Measurements from ENCODE around the gene LRMDA. TPM values are rescaled to one million over a fixed set of nuclear protein-coding genes. Genes with fewer than 3 reads are reported as not detected.

The LRMDA gene
- total RNA-seq, 2 experiments from 2014 or later: not detected

- no peaks in the 10 kb centered on the region for H3K9me3 Mint-ChIP-seq
- H3K27ac Mint-ChIP-seq: no peak overlapping the region
- no peak for DNase-seq
- H3K4me1 Mint-ChIP-seq: no peaks in the 10 kb centered on the region
- CTCF ChIA-PET: no interaction called here
- H3K4me3 Mint-ChIP-seq: no peak overlapping the region
- no peaks in the 10 kb centered on the region for H3K36me3 Mint-ChIP-seq (ENCODE audit: low read depth)
- POLR2A ChIA-PET: no interaction called here
- no peaks in the 10 kb centered on the region for H3K27me3 Mint-ChIP-seq
These were observed 509.9 kb downstream of the LRMDA start for GRCh38 chr10:75941223-75941801.

- no peaks in the 10 kb centered on the region for H3K27me3 Mint-ChIP-seq
- ChIA-PET POLR2A (no interaction called here), CTCF (no interaction called here)
- H3K27ac Mint-ChIP-seq: no peak overlapping the region
- H3K4me3 Mint-ChIP-seq: no peak overlapping the region
- no peak for DNase-seq
- no peaks in the 10 kb centered on the region for H3K36me3 Mint-ChIP-seq (ENCODE audit: low read depth)
- no peaks in the 10 kb centered on the region for H3K4me1 Mint-ChIP-seq
- H3K9me3 Mint-ChIP-seq: no peaks in the 10 kb centered on the region
These were observed 512.6 kb downstream of the LRMDA start for GRCh38 chr10:75944061-75944460.

- Mint-ChIP-seq H3K9me3 (no peaks in the 10 kb centered on the region), H3K4me3 (no peak overlapping the region), H3K27ac (no peak overlapping the region), H3K27me3 (no peaks in the 10 kb centered on the region), H3K4me1 (no peaks in the 10 kb centered on the region), H3K36me3 (ENCODE audit: low read depth) (no peaks in the 10 kb centered on the region)
- ChIA-PET CTCF (interaction anchor here (1.2 kb wide), 1 partner anchor 10 kb away, joined by 3 read pairs; no protein-coding TSS in a partner anchor), POLR2A (no interaction called here)
- no peak for DNase-seq
These were observed 517.2 kb downstream of the LRMDA start for GRCh38 chr10:75948583-75948982.

GRCh38 chr10:75950307-75950706 is 518.9 kb downstream of the LRMDA start:
- CTCF ChIA-PET: no interaction called here
- Mint-ChIP-seq H3K27me3 (no peaks in the 10 kb centered on the region), H3K27ac (no peak overlapping the region), H3K9me3 (no peaks in the 10 kb centered on the region), H3K4me3 (no peak overlapping the region), H3K36me3 (ENCODE audit: low read depth) (no peaks in the 10 kb centered on the region), H3K4me1 (no peaks in the 10 kb centered on the region)
- POLR2A ChIA-PET: no interaction called here
- DNase-seq: no peak

GRCh38 chr10:75950997-75951589 is 519.7 kb downstream of the LRMDA start:
- H3K36me3 Mint-ChIP-seq (ENCODE audit: low read depth): no peaks in the 10 kb centered on the region
- H3K27me3 Mint-ChIP-seq: no peaks in the 10 kb centered on the region
- CTCF ChIA-PET: no interaction called here
- no peak overlapping the region for H3K27ac Mint-ChIP-seq
- H3K4me1 Mint-ChIP-seq: no peaks in the 10 kb centered on the region
- POLR2A ChIA-PET: no interaction called here
- no peak for DNase-seq
- H3K9me3 Mint-ChIP-seq: no peaks in the 10 kb centered on the region
- H3K4me3 Mint-ChIP-seq: no peak overlapping the region

- Mint-ChIP-seq H3K9me3 (no peaks in the 10 kb centered on the region), H3K36me3 (ENCODE audit: low read depth) (no peaks in the 10 kb centered on the region)
- CTCF ChIA-PET: no interaction called here
These were observed 520.2 kb downstream of the LRMDA start for GRCh38 chr10:75951627-75952026.

GRCh38 chr10:75952093-75952492 is 520.7 kb downstream of the LRMDA start:
- Mint-ChIP-seq H3K4me1 (no peaks in the 10 kb centered on the region), H3K9me3 (no peaks in the 10 kb centered on the region), H3K27ac (no peak overlapping the region), H3K36me3 (ENCODE audit: low read depth) (no peaks in the 10 kb centered on the region), H3K4me3 (no peak overlapping the region), H3K27me3 (no peaks in the 10 kb centered on the region)
- POLR2A ChIA-PET: no interaction called here
- no peak for DNase-seq
- CTCF ChIA-PET: no interaction called here

More at GRCh38 chr10:75951627-75952026, 520.2 kb downstream of the LRMDA start:
- H3K27me3 Mint-ChIP-seq: no peaks in the 10 kb centered on the region
- no peaks in the 10 kb centered on the region for H3K4me1 Mint-ChIP-seq
- no peak for DNase-seq
- POLR2A ChIA-PET: no interaction called here
- no peak overlapping the region for H3K4me3 Mint-ChIP-seq
- H3K27ac Mint-ChIP-seq: no peak overlapping the region

- ChIA-PET CTCF (no interaction called here), POLR2A (no interaction called here)
- H3K9me3 Mint-ChIP-seq: no peaks in the 10 kb centered on the region
- H3K36me3 Mint-ChIP-seq (ENCODE audit: low read depth): no peaks in the 10 kb centered on the region
- H3K4me1 Mint-ChIP-seq: no peaks in the 10 kb centered on the region
- no peak overlapping the region for H3K27ac Mint-ChIP-seq
- H3K27me3 Mint-ChIP-seq: no peaks in the 10 kb centered on the region
- DNase-seq: no peak
- H3K4me3 Mint-ChIP-seq: no peak overlapping the region
These were observed 523.1 kb downstream of the LRMDA start for GRCh38 chr10:75954486-75954885.

GRCh38 chr10:75955973-75956502 is 524.6 kb downstream of the LRMDA start:
- no peak overlapping the region for H3K27ac Mint-ChIP-seq
- CTCF ChIA-PET: interaction anchor here (1.2 kb wide), 1 partner anchor 10 kb away, joined by 3 read pairs; no protein-coding TSS in a partner anchor
- POLR2A ChIA-PET: no interaction called here
- H3K27me3 Mint-ChIP-seq: no peaks in the 10 kb centered on the region
- DNase-seq: no peak
- H3K9me3 Mint-ChIP-seq: no peaks in the 10 kb centered on the region
- no peak overlapping the region for H3K4me3 Mint-ChIP-seq
- H3K36me3 Mint-ChIP-seq (ENCODE audit: low read depth): no peaks in the 10 kb centered on the region
- H3K4me1 Mint-ChIP-seq: no peaks in the 10 kb centered on the region

- ChIA-PET POLR2A (no interaction called here), CTCF (interaction anchor here (1.2 kb wide), 1 partner anchor 9 kb away, joined by 3 read pairs; no protein-coding TSS in a partner anchor)
- Mint-ChIP-seq H3K9me3 (no peaks in the 10 kb centered on the region), H3K4me1 (no peaks in the 10 kb centered on the region), H3K36me3 (ENCODE audit: low read depth) (no peaks in the 10 kb centered on the region), H3K4me3 (no peak overlapping the region), H3K27me3 (no peaks in the 10 kb centered on the region), H3K27ac (no peak overlapping the region)
- DNase-seq: no peak
These were observed 525.2 kb downstream of the LRMDA start for GRCh38 chr10:75956624-75957023.

- Mint-ChIP-seq H3K4me1 (no peaks in the 10 kb centered on the region), H3K36me3 (ENCODE audit: low read depth) (no peaks in the 10 kb centered on the region), H3K27me3 (no peaks in the 10 kb centered on the region), H3K9me3 (no peaks in the 10 kb centered on the region), H3K27ac (no peak overlapping the region), H3K4me3 (no peak overlapping the region)
- ChIA-PET POLR2A (no interaction called here), CTCF (interaction anchor here (0.6 to 1.2 kb wide), 2 partner anchors 8 to 172 kb away, joined by 3 read pairs; no protein-coding TSS in a partner anchor)
- DNase-seq: no peak
These were observed 526.1 kb downstream of the LRMDA start for GRCh38 chr10:75957314-75958120.

- H3K4me1 Mint-ChIP-seq: no peaks in the 10 kb centered on the region
- CTCF ChIA-PET: no interaction called here
- no peaks in the 10 kb centered on the region for H3K27me3 Mint-ChIP-seq
- no peaks in the 10 kb centered on the region for H3K36me3 Mint-ChIP-seq (ENCODE audit: low read depth)
- H3K4me3 Mint-ChIP-seq: no peak overlapping the region
- DNase-seq: no peak
- no peak overlapping the region for H3K27ac Mint-ChIP-seq
- POLR2A ChIA-PET: no interaction called here
- H3K9me3 Mint-ChIP-seq: no peaks in the 10 kb centered on the region
These were observed 527.8 kb downstream of the LRMDA start for GRCh38 chr10:75959209-75959608.

- Mint-ChIP-seq H3K36me3 (ENCODE audit: low read depth) (no peaks in the 10 kb centered on the region), H3K4me3 (no peak overlapping the region), H3K27ac (no peak overlapping the region), H3K9me3 (no peaks in the 10 kb centered on the region), H3K27me3 (no peaks in the 10 kb centered on the region), H3K4me1 (no peaks in the 10 kb centered on the region)
- ChIA-PET CTCF (no interaction called here), POLR2A (no interaction called here)
- DNase-seq: no peak
These were observed 528.5 kb downstream of the LRMDA start for GRCh38 chr10:75959912-75960311.

All from activated CD4-positive, alpha-beta T cell treated with anti-CD3 and anti-CD28 coated beads, Interleukin-2, amount 10 ng/mL, durations not matched to agents 7 days and 5 days (primary cell).